Left lung (tissue), 10 donors: ENCODE results near the gene FHIT. TPM values are rescaled to one million over a fixed set of nuclear protein-coding genes. Genes with fewer than 3 reads are reported as not detected.

Source experiments
- ATAC-seq: fragments of 200-7000 bp; cut with Tn5 transposase; one replicate; pipeline ENCODE4 v1.9.1; 2020; ENCODE audit warnings: moderate library complexity
- DNase-seq, 4 donors: peaks; one replicate each; pipeline ENCODE4 v3.0.0-alpha.2; 2013 to 2020
- H3K27ac ChIP-seq, 2 donors: fragments of 200-600 bp; sonication (generic) in 1 of 2; one replicate each; pipeline versions ENCODE4 v1.5.0 to v1.8.0; 2020 to 2021
- H3K27me3 ChIP-seq, 2 donors: fragments of 200-600 bp; sonication (generic) in 1 of 2; one replicate each; pipeline versions ENCODE4 v1.5.0 to v1.8.0; 2020 to 2021
- H3K36me3 ChIP-seq, 2 donors: fragments of 200-600 bp; sonication (generic) in 1 of 2; one replicate each; pipeline versions ENCODE4 v1.5.0 to v1.8.0; 2020 to 2021
- H3K4me1 ChIP-seq, 2 donors: fragments of 200-600 bp; one replicate each; pipeline ENCODE4 v1.8.0; 2021
- H3K4me3 ChIP-seq, 2 donors: fragments of 200-600 bp; sonication (generic) in 1 of 2; one replicate each; pipeline versions ENCODE4 v1.5.0 to v1.8.0; 2020 to 2021; ENCODE audit warnings: mild to moderate bottlenecking in 1 of 2
- H3K9me3 ChIP-seq, 2 donors: fragments of 200-600 bp; sonication (generic) in 1 of 2; one replicate each; pipeline versions ENCODE4 v1.5.0 to v1.8.0; 2020 to 2021
- intact Hi-C, 2 donors: fragments of 100-400 bp; cut with DNase I; formaldehyde crosslinking; loops; one replicate each; pipeline versions ENCODE4 v1.11.2 to v1.14.2; 2022
- polyA plus RNA-seq, 6 donors: library from polyadenylated mRNA; unstranded; fragments of 120-200 nt; gene quantifications; one replicate each; pipeline ENCODE4 v1.2.1, GENCODE V29; 2013; ENCODE audit not compliant: insufficient read length in 6 of 6
- total RNA-seq, 2 donors: library from RNA; stranded (reverse); fragmentation: NEBNext Ultra II Directional; extraction: Animal tissue kit (Norgen Biotek cat#: 25700); gene quantifications; one replicate each; pipeline ENCODE4 v1.2.1, GENCODE V29; 2021
- TF ChIP-seq, protein P1 (sequence below), 2 donors: fragments of 200-600 bp; sonication (generic) in 1 of 2; IDR thresholded peaks; one replicate each; pipeline versions ENCODE4 v1.5.0 to v1.8.0; 2021; ENCODE audit warnings: antibody characterized with exemption in 2 of 2
- donor health status: DM: no; HTN: yes; CAD: no.
- donor health status: DM: no; HTN: no; CAD: no.

FHIT gene
- total and polyA plus RNA-seq, 8 donors: 8.5 to 16.3 (median 9.7) TPM

DNA sequence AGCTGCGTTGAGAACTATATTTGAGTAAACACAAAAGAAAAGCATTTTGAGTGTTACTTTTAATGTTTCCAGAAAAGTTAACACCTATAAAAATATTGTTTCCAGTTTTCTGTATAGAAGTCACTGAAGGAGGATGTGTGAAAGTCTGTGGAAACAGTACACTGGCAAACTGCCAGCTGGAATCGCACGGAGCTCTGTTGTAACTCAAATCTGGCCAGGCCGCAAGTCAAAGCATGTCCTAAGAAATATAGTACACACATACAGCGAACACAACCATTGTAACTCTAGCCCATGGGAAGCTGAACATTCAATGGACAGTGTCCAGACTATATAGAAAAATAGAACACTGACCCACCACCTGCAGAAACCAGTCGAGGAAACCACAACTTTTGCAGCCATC lies 657.2 kb downstream of the FHIT start:
- H3K4me3 ChIP-seq: no peak overlapping the region
- peak; percentile 76 for ATAC-seq
- TF ChIP-seq, protein P1, sequence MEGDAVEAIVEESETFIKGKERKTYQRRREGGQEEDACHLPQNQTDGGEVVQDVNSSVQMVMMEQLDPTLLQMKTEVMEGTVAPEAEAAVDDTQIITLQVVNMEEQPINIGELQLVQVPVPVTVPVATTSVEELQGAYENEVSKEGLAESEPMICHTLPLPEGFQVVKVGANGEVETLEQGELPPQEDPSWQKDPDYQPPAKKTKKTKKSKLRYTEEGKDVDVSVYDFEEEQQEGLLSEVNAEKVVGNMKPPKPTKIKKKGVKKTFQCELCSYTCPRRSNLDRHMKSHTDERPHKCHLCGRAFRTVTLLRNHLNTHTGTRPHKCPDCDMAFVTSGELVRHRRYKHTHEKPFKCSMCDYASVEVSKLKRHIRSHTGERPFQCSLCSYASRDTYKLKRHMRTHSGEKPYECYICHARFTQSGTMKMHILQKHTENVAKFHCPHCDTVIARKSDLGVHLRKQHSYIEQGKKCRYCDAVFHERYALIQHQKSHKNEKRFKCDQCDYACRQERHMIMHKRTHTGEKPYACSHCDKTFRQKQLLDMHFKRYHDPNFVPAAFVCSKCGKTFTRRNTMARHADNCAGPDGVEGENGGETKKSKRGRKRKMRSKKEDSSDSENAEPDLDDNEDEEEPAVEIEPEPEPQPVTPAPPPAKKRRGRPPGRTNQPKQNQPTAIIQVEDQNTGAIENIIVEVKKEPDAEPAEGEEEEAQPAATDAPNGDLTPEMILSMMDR (IDR thresholded peaks at IDR 0.05): no peak
- DNase-seq: peak in 3 of 4 donors; percentile 52 to 92 (median 86)
- no peaks in the 10 kb centered on the region for H3K36me3 ChIP-seq
- H3K27me3 ChIP-seq: no peaks in the 10 kb centered on the region
- H3K27ac ChIP-seq: no peak overlapping the region
- H3K9me3 ChIP-seq: no peaks in the 10 kb centered on the region
- intact Hi-C loops: no loop called here
- H3K4me1 ChIP-seq: peaks cover 0 to 7% of the 10 kb centered on the region in 2 donors

DNA sequence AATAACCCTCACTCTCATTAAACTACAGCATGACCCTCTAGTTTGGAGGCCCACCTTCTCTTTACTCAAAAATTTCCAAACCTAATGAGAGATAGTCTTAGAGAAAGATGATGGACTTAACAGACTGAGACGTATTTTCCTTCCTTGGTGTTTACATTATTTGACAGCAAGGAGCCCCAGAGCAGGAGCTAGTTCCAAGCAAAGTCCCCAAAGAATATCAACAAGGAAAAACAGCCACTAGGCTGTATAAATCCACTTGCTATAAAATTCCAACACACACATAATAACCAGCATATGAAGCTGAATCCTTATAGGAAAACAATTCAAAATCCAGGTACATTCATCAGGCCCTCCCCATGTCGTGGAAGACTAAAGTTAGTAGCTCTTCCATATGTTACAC lies 660.0 kb downstream of the FHIT start:
- TF ChIP-seq, protein P1 (IDR thresholded peaks at IDR 0.05): no peak
- DNase-seq: no peak
- no peaks in the 10 kb centered on the region for H3K36me3 ChIP-seq
- H3K9me3 ChIP-seq: no peaks in the 10 kb centered on the region
- ATAC-seq: no peak
- H3K4me1 ChIP-seq: peaks cover 0 to 7% of the 10 kb centered on the region in 2 donors
- H3K27me3 ChIP-seq: no peaks in the 10 kb centered on the region
- no peak overlapping the region for H3K27ac ChIP-seq
- no peak overlapping the region for H3K4me3 ChIP-seq
- intact Hi-C loops: no loop called here

DNA sequence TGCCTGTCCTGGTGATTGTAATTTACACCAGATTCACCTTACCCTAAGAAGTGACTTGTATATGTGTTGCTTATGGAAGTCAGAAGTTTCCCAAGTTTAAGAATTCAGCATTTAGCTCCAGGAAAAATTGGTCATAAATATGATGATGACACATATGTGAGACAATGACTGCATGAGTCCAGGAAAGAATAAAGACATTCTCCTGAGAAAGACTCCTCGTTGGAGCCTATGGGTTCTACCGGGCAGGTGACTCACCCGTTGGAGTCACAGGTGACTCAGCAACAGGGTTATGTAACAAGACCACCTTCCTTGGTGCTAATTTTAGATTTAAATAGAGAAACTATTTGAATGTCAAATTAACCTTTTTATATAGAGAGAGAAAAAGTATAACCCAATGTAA lies 662.4 kb downstream of the FHIT start:
- H3K9me3 ChIP-seq: no peaks in the 10 kb centered on the region
- TF ChIP-seq, protein P1 (IDR thresholded peaks at IDR 0.05): no peak
- DNase-seq (no peak), ATAC-seq (no peak)
- H3K4me3 ChIP-seq: no peak overlapping the region
- peaks cover 0 to under 1% of the 10 kb centered on the region in 2 donors for H3K4me1 ChIP-seq
- H3K27ac ChIP-seq: no peak overlapping the region
- H3K27me3 ChIP-seq: no peaks in the 10 kb centered on the region
- intact Hi-C loops: no loop called here
- no peaks in the 10 kb centered on the region for H3K36me3 ChIP-seq

DNA sequence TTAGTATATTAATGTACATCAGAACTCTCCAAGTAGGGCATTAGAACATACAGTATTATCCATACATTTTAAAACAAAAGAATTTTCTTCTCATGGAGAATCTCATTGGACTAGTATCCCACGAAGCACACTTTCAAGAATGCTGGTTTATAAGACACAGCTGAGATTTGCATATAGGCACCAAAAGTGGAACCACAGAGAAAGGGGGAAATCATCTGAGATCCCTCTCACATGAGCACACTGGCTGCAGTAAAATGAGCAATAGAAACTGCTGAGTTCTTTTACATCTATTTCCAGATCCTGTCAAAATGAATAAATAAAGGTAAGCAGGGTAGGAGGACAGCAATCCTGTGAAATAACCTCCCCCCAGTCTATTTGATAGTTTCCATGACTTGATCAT lies 665.3 kb downstream of the FHIT start:
- H3K36me3 ChIP-seq: no peaks in the 10 kb centered on the region
- TF ChIP-seq, protein P1 (IDR thresholded peaks at IDR 0.05): no peak
- H3K27me3 ChIP-seq: no peaks in the 10 kb centered on the region
- H3K27ac ChIP-seq: no peak overlapping the region
- H3K9me3 ChIP-seq: no peaks in the 10 kb centered on the region
- no peak overlapping the region for H3K4me3 ChIP-seq
- no peak for DNase-seq
- intact Hi-C loops: no loop called here
- no peak for ATAC-seq
- no peaks in the 10 kb centered on the region for H3K4me1 ChIP-seq

DNA sequence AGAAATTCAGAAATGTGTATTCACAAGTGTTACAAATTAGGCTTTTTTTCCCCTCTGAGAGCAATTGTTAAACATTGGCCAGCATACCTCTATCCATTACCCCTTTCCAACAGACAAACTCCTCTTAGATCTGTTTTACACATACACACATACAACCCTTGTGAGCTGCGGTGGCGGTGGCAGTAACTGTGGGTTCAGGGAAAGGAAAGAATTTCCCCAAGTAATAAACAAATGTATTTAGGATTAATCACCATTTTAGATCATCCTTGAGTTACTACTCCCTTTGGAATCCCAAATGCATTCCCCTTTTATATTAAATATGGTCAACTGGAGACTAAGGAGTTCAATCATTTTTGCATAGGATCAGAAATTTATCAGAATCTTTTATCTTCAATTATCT lies 667.0 kb downstream of the FHIT start:
- Histone ChIP-seq H3K9me3 (no peaks in the 10 kb centered on the region), H3K36me3 (no peaks in the 10 kb centered on the region), H3K27ac (no peak overlapping the region), H3K4me3 (no peak overlapping the region), H3K4me1 (no peaks in the 10 kb centered on the region), H3K27me3 (no peaks in the 10 kb centered on the region)
- ATAC-seq (no peak), DNase-seq (peak in 1 of 4 donors; percentile 24)
- intact Hi-C loops: no loop called here
- TF ChIP-seq, protein P1 (IDR thresholded peaks at IDR 0.05): no peak
